IMR-90 (cell line): ENCODE measurements around the gene CKS1B. TPM values are rescaled to one million over a fixed set of nuclear protein-coding genes. Genes with fewer than 3 reads are reported as not detected.
"Not testable (repeated sequence)": the region's sequence is repeated elsewhere in the genome, so short reads cannot be mapped to it uniquely, and the experiment has no call there.

ENCODE experiments used
- ATAC-seq: fragments of 200-7000 bp; cut with Tn5 transposase; 2 replicates; pipeline ENCODE4 v1.9.1; 2020; ENCODE audit warnings: low read depth, mild to moderate bottlenecking, moderate library complexity
- BruUV-seq: library from RNA; stranded (reverse); fragments of 400-500 nt; replicated peaks from 2 replicates; lab custom pipeline; 2021; lab: Mats Ljungman, UMichigan
- CTCF ChIA-PET: fragments of 300-600 bp; formaldehyde crosslinking; extraction: SDS; loops from one replicate; lab custom pipeline; 2021; ENCODE audit warnings: antibody characterized with exemption; lab: Yijun Ruan, JAX
- POLR2A ChIA-PET: fragments of 300-600 bp; sonication (Branson Sonifier 250); formaldehyde crosslinking; loops from one replicate; lab custom pipeline; 2022; ENCODE audit warnings: antibody characterized with exemption; ENCODE audit not compliant: unreplicated experiment; lab: Charles Lee
- DNase-seq: peaks from one replicate; pipeline ENCODE4 v3.0.0; 2013
- H2AFZ ChIP-seq: replicated peaks from 2 replicates; pipeline ENCODE3; 2013; ENCODE audit warnings: low read length, mild to moderate bottlenecking; ENCODE audit not compliant: poor library complexity
- H2AK5ac ChIP-seq: 2 replicates; pipeline ENCODE4 v1.6.1; 2013; ENCODE audit warnings: low read depth, low read length, inconsistent platforms
- H2AK9ac ChIP-seq: replicated peaks from 2 replicates; pipeline ENCODE3; 2013; ENCODE audit warnings: mild to moderate bottlenecking, low read depth, low read length, moderate library complexity; ENCODE audit not compliant: poor library complexity
- H2BK120ac ChIP-seq: 2 replicates; pipeline ENCODE4 v1.6.1; 2013; ENCODE audit warnings: low read depth, low read length, inconsistent platforms
- H2BK15ac ChIP-seq: 3 replicates; pipeline ENCODE4 v1.6.1; 2013; ENCODE audit warnings: low read depth, low read length, inconsistent platforms
- H2BK20ac ChIP-seq: 2 replicates; pipeline ENCODE4 v1.6.1; 2013; ENCODE audit warnings: low read depth, mild to moderate bottlenecking, inconsistent platforms, low read length, moderate library complexity
- H2BK5ac ChIP-seq: 2 replicates; pipeline ENCODE4 v1.6.1; 2013; ENCODE audit warnings: mild to moderate bottlenecking, low read depth, low read length, inconsistent platforms; ENCODE audit not compliant: poor library complexity, severe bottlenecking
- H3K14ac ChIP-seq: replicated peaks from 2 replicates; pipeline ENCODE4 v1.6.1; 2013; ENCODE audit warnings: low read depth, low read length, inconsistent platforms
- H3K18ac ChIP-seq: 2 replicates; pipeline ENCODE4 v1.6.1; 2013; ENCODE audit warnings: low read depth, low read length, control low read depth
- H3K23ac ChIP-seq: 2 replicates; pipeline ENCODE4 v1.6.1; 2013; ENCODE audit warnings: low read depth, low read length, inconsistent platforms
- H3K27ac ChIP-seq: 2 replicates; pipeline ENCODE4 v1.5.1; 2013; ENCODE audit warnings: mild to moderate bottlenecking, control low read depth, low read length; ENCODE audit not compliant: insufficient read depth
- H3K27me3 ChIP-seq: 2 replicates; pipeline ENCODE4 v1.6.1; 2013; ENCODE audit warnings: low read length; ENCODE audit not compliant: control insufficient read depth, insufficient read depth
- H3K36me3 ChIP-seq: 2 replicates; pipeline ENCODE4 v1.6.1; 2013; ENCODE audit warnings: low read length, mixed read lengths; ENCODE audit not compliant: control insufficient read depth, insufficient read depth
- H3K4ac ChIP-seq: 2 replicates; pipeline ENCODE4 v1.6.1; 2013; ENCODE audit warnings: low read depth, low read length, inconsistent platforms
- H3K4me1 ChIP-seq: 2 replicates; pipeline ENCODE4 v1.6.1; 2013; ENCODE audit warnings: low read length, mixed read lengths; ENCODE audit not compliant: control insufficient read depth, insufficient read depth
- H3K4me2 ChIP-seq: 2 replicates; pipeline ENCODE4 v1.6.1; 2013; ENCODE audit warnings: low read depth, mild to moderate bottlenecking, control low read depth, low read length, moderate library complexity
- H3K4me3 ChIP-seq: 2 replicates; pipeline ENCODE4 v1.5.1; 2013; ENCODE audit warnings: low read depth, mild to moderate bottlenecking, control low read depth, low read length, moderate library complexity; ENCODE audit not compliant: insufficient read depth
- H3K56ac ChIP-seq: 2 replicates; pipeline ENCODE4 v1.6.1; 2013; ENCODE audit warnings: low read length, inconsistent platforms; ENCODE audit not compliant: insufficient read depth; ENCODE audit errors: extremely low read depth
- H3K79me1 ChIP-seq, 2 experiments: 2 replicates each; pipeline ENCODE4 v1.6.1; 2013; ENCODE audit warnings: low read length in 2 of 2, inconsistent platforms in 1 of 2, low read depth in 1 of 2
- H3K9ac ChIP-seq: 2 replicates; pipeline ENCODE4 v1.6.1; 2013; ENCODE audit warnings: low read depth, low read length, control low read depth
- H3K9me1 ChIP-seq: 2 replicates; pipeline ENCODE4 v1.6.1; 2013; ENCODE audit warnings: low read length, inconsistent platforms; ENCODE audit not compliant: insufficient read depth
- H3K9me3 ChIP-seq: 2 replicates; pipeline ENCODE4 v1.6.1; 2013; ENCODE audit warnings: low read length; ENCODE audit not compliant: control insufficient read depth, insufficient read depth
- H4K20me1 ChIP-seq: 2 replicates; pipeline ENCODE4 v1.6.1; 2013; ENCODE audit warnings: low read length, inconsistent platforms; ENCODE audit not compliant: insufficient read depth
- H4K5ac ChIP-seq: 2 replicates; pipeline ENCODE4 v1.6.1; 2013; ENCODE audit warnings: mild to moderate bottlenecking, low read depth, low read length, control low read depth
- H4K8ac ChIP-seq, 2 experiments: 2 replicates each; pipeline ENCODE4 v1.6.1; 2013; ENCODE audit warnings: low read depth in 2 of 2, low read length in 2 of 2, control low read depth in 1 of 2, inconsistent platforms in 1 of 2
- H4K91ac ChIP-seq: 2 replicates; pipeline ENCODE4 v1.6.1; 2013; ENCODE audit warnings: low read depth, low read length, inconsistent platforms; ENCODE audit not compliant: insufficient read depth
- CHD1 ChIP-seq: IDR thresholded peaks from 2 replicates; pipeline ENCODE4 v1.6.1; 2012; ENCODE audit warnings: low read depth, low read length, improper control_type of control experiment
- NFE2L2 ChIP-seq: fragments of 150-350 bp; IDR thresholded peaks from 2 replicates; pipeline ENCODE4 v1.6.1; 2016; ENCODE audit warnings: low read depth, mild to moderate bottlenecking, low read length
- WGBS, 2 experiments: methylation state at CpG; one replicate each; pipeline versions ENCODE4 v1.1.5 to v1.1.7; 2013; ENCODE audit warnings: missing lambda C conversion rate in 2 of 2; ENCODE audit not compliant: insufficient read length in 1 of 2; ENCODE audit errors: extremely low coverage in 2 of 2; 5-methylcytosine and 5-hydroxymethylcytosine counted together
- dilution Hi-C: fragments of 300-500 bp; cut with HindIII; formaldehyde crosslinking; loops from one replicate; pipeline ENCODE4 v1.14.3; 2018; ENCODE audit warnings: low sequenced_read_pairs; ENCODE audit not compliant: unreplicated experiment
- in situ Hi-C: fragments of 300-500 bp; cut with MboI; formaldehyde crosslinking; loops from 3 replicates; pipeline ENCODE4 v1.14.3; 2019; ENCODE audit warnings: low sequenced_read_pairs, inconsistent platforms, mixed read lengths
- intact Hi-C: fragments of 100-400 bp; cut with micrococcal nuclease; formaldehyde crosslinking; loops from 2 replicates; pipeline ENCODE4 v1.10.0; 2022
- polyA plus RNA-seq, 3 experiments: library from polyadenylated mRNA; depleted of rRNA; stranded (reverse); fragments of >200 nt; gene quantifications; 2 replicates each; pipeline ENCODE4 v1.2.3, GENCODE V29; 2012; ENCODE audit warnings: low replicate concordance in 1 of 3
- total RNA-seq: library from RNA; depleted of rRNA; stranded (reverse); fragments of >200 nt; gene quantifications from 2 replicates; pipeline ENCODE4 v1.2.3, GENCODE V29; 2012

The CKS1B gene
- total and polyA plus RNA-seq, 2 of the 4 experiments (the other 2 are of a cell fraction), result 140 to 195 TPM

DNA sequence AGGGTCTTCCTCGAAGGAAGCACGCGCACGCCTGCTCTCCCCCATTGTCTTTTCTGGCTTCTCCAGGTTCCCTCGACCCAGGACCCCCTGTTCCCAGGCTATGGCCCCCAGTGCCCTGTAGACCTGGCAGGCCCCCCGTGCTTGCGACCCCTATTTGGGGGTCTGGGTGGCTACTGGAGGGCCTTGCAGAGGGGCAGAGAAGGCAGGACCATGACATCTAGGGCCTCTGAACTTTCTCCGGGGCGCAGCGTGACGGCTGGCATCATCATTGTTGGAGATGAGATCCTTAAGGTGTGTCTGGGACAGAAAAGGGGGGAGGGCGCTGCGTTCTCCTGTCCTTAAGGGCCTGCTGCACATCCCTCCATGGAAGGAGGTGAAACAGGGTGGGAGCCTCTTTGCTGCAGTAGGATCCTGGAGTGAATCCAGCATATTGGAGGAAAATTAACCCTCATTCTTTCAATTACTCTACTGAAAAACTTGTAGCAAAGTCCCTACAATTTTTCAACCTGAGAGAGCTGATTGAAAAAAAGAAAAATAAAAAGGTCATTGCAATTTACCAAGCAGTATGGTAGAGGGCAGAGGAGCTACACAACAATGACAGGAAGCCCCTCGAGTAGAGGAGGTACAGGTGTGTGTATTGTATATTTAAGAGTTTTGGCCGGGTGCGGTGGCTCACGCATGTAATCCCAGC, 9.4 kb downstream of the CKS1B start (continued):
- no peak for TF ChIP-seq NFE2L2
- TF ChIP-seq CHD1, result no peak

DNA sequence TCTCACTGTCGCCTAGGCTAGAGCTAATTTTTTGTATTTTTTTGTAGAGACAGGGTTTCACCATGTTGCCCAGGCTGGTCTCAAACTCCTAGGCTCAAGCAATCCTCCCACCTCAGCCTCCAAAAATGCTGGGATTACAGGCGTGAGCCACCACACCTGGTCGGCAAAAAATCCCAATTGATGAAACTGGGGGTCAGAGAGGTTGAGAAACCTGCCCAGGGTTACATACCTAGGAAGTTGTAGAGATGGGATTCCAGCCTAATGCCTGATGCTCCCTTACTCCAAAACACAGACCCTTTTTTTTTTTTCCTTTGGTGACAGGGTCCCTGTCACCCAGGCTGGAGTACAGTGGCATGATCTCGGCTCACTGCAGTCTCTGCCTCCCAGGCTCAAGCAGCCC, 12.3 kb downstream of the CKS1B start:
- H2BK120ac ChIP-seq, H2AK9ac ChIP-seq, POLR2A ChIA-PET, H2BK20ac ChIP-seq, H3K27me3 ChIP-seq, H2BK5ac ChIP-seq, H2BK15ac ChIP-seq, H3K4me1 ChIP-seq, H2AK5ac ChIP-seq, ATAC-seq, H3K4me3 ChIP-seq, in situ Hi-C loops, H3K56ac ChIP-seq, H3K27ac ChIP-seq, H4K5ac ChIP-seq, dilution Hi-C loops, CTCF ChIA-PET, H3K9ac ChIP-seq, H3K18ac ChIP-seq, H3K9me3 ChIP-seq, DNase-seq, H3K14ac ChIP-seq, H3K4me2 ChIP-seq, H3K4ac ChIP-seq, H3K9me1 ChIP-seq, H4K8ac ChIP-seq, H4K91ac ChIP-seq, H3K23ac ChIP-seq, BruUV-seq, H2AFZ ChIP-seq, intact Hi-C loops: not testable (repeated sequence)
- H4K20me1 ChIP-seq, result peaks cover 12% of the 10 kb centered on the region; the same call in 1 of the 2 replicates
- no CpG with 5 or more reads among the region's 4 CpGs for WGBS, 2 experiments
- H3K36me3 ChIP-seq, result peaks cover 28% of the 10 kb centered on the region
- H3K79me1 ChIP-seq, result peaks cover 27 to 68% of the 10 kb centered on the region in 2 experiments
